Iris pigment epithelial cell (primary cell): Measurements from ENCODE around the gene LAMA2.

Experiments used
- DNase-seq: peaks from one replicate; pipeline ENCODE4 v3.0.0-alpha.2; 2011; ENCODE audit warnings: low read depth

Gene LAMA2

GRCh38 chr6:129516787-129517186 is 633.8 kb downstream of the LAMA2 start:
- no peak for DNase-seq

GRCh38 chr6:129517288-129517687 is 634.4 kb downstream of the LAMA2 start:
- peak; percentile 61 for DNase-seq

GRCh38 chr6:129519750-129520149 is 636.8 kb downstream of the LAMA2 start:
- no peak for DNase-seq

- no peak for DNase-seq
These were observed 639.0 kb downstream of the LAMA2 start for GRCh38 chr6:129521946-129522345.

- no peak for DNase-seq
These were observed 640.9 kb downstream of the LAMA2 start for GRCh38 chr6:129523816-129524215.

GRCh38 chr6:129525055-129525454 is 642.1 kb downstream of the LAMA2 start:
- DNase-seq: peak; percentile 65

- no peak for DNase-seq
These were observed 652.0 kb downstream of the LAMA2 start for GRCh38 chr6:129534926-129535325.

GRCh38 chr6:129536271-129536670 is 653.3 kb downstream of the LAMA2 start:
- DNase-seq: no peak

- no peak for DNase-seq
These were observed 656.1 kb downstream of the LAMA2 start for GRCh38 chr6:129539032-129539431.

GRCh38 chr6:129542705-129543104 is 659.8 kb downstream of the LAMA2 start:
- DNase-seq: no peak

GRCh38 chr6:129543981-129544380 is 661.0 kb downstream of the LAMA2 start:
- DNase-seq: peak; percentile 52

GRCh38 chr6:129544892-129545612 is 662.1 kb downstream of the LAMA2 start:
- peak; percentile 56 for DNase-seq

GRCh38 chr6:129546702-129547101 is 663.8 kb downstream of the LAMA2 start:
- DNase-seq: peak; percentile 41

- DNase-seq: no peak
These were observed 668.5 kb downstream of the LAMA2 start for GRCh38 chr6:129551486-129551885.

- no peak for DNase-seq
These were observed 669.5 kb downstream of the LAMA2 start for GRCh38 chr6:129552413-129552812.

GRCh38 chr6:129555206-129555832 is 672.4 kb downstream of the LAMA2 start:
- DNase-seq: peak; percentile 71

- no peak for DNase-seq
These were observed 675.3 kb downstream of the LAMA2 start for GRCh38 chr6:129558248-129558647.

- no peak for DNase-seq
These were observed 682.4 kb downstream of the LAMA2 start for GRCh38 chr6:129565366-129565765.

- no peak for DNase-seq
These were observed 682.9 kb downstream of the LAMA2 start for GRCh38 chr6:129565811-129566210.
